OCI-M1 (cell line): ENCODE measurements around the gene GPC5.

ENCODE experiments used
- DNase-seq: peaks from one replicate; lab custom pipeline; 2025; lab: John Stamatoyannopoulos, UW

Gene GPC5

DNA sequence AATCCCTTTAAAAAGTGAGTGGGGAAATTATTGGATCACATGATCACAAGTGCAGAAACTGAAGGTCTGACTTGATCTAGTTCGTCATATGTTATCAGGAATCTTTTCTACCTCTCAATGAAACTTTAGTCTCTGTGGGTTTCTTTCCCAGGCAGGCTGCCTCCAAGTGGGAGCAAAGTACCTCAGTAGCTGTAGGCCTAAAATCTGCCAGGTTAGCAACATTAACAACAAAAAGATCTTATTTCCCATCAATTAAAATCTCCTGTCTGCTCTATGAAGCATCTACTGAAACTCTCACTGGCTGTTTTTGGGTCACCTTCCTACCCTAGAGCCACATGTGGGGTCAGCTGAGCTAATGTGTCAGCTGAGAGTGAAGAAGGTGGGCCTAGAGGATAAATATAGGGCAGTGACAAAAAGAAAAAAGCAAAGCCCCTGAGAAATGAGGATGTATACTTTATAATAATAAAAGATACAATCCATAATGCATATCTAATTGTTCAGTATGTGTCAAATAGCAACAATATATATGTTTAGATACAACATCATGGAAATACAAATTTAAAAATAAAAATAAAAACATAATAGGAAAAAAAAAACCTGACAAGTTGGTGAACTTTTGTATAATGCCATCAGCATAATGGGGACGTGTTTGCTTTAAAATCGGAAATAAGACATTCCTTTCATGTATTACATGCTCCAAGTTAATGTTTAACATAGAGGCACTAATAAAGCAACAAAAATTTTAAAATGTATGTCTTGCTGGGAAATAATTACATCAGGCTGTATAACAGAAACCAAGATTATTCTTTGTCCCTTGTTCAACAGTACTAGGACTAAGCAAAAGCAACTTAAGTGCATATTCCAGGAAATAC lies 141.1 kb downstream of the GPC5 start:
- peak; percentile 59 for DNase-seq

DNA sequence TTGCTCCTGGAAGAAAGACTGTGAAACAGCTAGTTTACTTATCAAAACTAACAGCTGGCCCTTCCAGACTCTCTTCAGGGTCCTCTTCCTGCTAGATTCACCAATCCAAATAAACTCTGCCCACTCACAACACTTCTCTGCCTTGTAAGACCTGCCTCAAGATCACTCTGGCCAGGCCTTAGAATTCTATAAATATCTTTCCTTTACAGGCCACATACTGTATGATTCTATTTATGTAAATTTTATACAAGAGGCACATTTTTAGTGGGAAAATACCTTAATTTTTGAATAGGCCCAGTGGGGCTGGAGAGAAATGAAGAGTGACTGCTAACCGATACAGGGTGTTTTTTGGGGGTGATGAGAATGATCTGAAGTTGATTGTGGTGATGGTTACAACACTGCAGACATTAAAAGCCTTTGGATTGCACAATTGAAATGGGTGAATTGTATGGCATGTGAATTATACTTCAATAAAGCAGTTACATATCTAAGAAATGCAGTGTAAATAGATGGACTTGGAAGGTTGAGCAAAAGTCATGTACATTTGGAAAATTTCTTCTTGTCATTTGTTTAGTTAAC lies 141.8 kb downstream of the GPC5 start:
- peak; percentile 95 for DNase-seq

DNA sequence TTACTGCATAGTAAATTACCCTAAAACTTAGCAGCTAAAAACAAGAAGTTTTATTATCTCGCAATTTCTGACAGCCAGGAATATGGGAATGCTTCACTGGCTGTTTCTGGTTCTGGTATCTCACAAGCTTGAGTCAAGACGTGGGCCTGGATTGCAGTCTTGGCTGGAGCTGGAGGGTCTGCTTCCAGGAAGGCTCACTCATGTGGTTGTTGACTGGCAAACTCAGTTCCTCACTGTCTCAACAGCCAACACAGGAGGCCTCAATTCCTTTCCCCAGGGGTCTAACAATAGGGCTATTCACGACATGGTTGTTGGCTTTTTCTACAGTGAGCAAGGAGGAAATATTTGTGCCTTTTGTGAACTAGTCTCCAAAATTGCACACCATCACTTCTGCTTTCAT lies 146.3 kb downstream of the GPC5 start:
- DNase-seq, result peak; percentile 57

DNA sequence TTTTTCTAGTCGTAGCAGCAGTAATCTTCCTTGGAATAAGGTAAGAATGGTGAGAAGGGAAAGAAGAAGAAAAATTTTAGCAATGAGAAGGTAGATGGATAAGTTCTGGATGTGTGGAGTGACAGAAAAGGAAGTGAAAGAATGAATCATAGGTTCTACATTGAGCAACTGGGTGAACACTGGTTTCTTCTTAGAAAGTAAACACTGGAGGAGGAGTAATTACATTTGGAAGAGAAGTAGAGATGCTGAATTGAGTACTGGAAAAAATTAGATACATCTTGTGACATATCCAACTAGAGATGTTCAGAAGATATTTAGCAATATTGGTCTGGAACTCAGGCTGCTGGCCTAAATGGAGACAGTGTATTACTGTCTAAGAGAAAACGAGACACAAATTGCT lies 148.5 kb downstream of the GPC5 start:
- DNase-seq, result peak; percentile 52

DNA sequence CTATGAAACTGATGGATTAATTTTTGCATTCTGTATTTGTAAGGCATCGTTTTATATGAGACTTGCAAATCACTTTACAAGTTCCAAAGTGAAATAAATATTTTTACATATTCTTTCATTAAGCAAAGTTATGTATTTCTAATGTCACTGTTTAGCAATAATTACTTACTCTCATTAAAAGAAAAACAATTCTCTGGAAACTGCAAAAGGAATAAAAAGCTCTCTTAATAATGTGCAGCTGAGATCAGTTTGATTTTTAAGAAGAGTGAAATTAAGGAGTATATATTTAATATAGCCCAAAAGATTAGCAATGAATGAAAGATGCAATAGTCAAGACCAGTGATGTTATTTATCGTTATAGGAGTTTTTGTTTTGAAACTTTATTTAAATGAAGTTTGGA lies 155.2 kb downstream of the GPC5 start:
- no peak for DNase-seq

DNA sequence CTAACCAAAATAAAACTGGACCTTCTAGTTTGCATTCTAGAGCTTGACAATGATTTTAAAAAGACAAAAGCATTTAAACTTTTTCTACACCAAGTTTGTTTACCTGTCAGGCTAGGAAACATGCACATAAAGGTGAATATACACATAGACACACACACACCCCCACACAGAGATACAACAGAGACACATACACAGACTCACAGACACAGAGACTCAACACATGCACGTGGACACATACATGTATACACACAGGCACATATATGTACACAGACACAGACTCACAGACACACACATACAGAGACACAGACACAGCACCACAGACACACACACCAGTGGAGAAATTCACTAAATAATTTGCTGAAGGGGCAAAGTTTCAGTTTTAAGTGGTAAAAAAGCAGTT lies 155.7 kb downstream of the GPC5 start:
- no peak for DNase-seq

DNA sequence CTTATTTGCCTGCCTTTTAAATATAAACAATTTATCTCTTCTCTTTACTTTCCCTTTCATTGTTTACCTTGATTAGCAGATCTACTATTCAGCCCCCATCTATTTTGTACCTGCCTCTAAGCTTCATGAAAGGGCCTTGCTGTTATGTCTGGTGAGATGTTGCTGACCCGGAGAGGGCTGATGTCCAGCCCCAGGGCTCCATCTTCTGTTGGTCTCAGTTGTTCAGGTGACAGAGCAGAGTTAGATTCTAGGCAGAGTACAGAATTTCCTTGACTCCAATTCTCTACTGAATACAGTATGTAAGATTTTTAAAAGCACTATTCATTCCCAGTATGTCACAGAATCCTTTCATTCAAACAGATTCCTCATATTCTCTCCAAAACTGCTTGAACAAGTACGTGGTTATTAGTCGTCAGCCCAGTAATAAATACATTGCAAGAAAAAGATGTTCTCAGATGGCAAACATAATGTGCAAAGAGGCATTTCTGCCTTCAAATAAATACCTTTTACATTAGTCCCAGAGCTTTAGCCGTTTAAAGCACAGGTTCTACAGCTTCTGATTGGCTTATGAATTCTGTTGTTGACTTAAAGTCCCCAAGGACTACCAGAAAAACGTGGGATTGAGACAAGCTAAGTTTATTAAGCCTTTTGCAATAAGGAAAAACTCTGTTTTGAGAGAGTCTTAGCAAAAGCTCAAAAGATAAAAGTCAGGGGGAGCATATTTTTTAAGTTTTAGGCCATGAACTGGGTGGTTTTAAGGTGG lies 159.1 kb downstream of the GPC5 start:
- DNase-seq, result peak; percentile 11

DNA sequence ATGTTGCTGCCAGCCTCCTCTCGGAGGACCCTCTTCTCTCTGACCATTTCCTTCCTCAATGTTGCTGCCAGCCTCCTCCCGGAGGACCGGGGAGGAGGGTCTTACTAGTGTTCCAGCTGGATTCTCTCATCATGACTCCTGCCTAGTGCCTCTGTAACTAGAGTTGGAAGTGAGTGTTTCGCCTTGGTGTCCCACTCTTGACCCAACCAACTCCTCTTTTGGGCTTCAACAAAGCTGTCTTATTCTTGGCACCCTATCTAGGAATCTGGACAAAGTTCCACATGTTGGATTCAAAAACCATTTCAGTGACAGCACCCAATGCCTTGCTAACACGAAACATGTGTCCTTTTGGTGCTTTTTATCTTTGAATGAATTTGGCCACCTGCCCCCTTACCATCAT lies 165.4 kb downstream of the GPC5 start:
- DNase-seq, result no peak

DNA sequence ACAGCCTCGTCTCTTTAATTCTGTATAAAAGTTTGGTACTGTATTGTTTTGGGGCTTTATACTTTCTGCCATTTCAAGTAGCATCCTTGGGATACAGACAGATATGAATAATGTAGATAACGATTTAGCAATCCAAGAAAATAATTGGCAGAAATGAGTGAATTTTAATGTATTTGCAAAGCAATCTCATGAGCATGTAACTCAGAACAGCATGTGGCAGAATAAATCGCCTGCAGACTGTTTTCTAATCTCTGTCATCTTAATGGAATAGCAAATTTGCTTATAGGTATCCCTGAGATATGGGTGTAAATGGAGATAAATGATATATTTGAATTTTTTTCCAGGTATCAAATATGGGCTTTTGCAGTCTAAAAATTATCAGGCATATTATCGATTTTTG lies 166.0 kb downstream of the GPC5 start:
- DNase-seq, result no peak

DNA sequence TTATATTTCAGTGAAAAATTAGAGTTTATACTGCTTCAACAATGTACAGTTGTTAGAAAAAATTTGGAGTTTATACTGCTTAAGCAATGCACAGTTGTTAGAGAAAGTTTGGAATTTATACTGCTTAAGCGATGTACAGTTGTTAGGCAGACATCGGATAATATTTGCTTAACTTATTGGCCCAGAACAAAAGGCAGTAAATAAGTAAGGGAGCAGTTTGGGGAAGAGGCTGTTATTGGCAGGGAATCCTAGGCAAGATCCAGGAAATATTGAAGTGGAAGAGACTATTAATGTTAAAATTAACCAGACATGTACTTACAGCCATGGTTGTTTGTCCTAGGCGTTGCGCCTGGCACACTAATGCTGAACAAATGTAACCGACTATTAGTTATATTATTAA lies 166.9 kb downstream of the GPC5 start:
- DNase-seq, result no peak

DNA sequence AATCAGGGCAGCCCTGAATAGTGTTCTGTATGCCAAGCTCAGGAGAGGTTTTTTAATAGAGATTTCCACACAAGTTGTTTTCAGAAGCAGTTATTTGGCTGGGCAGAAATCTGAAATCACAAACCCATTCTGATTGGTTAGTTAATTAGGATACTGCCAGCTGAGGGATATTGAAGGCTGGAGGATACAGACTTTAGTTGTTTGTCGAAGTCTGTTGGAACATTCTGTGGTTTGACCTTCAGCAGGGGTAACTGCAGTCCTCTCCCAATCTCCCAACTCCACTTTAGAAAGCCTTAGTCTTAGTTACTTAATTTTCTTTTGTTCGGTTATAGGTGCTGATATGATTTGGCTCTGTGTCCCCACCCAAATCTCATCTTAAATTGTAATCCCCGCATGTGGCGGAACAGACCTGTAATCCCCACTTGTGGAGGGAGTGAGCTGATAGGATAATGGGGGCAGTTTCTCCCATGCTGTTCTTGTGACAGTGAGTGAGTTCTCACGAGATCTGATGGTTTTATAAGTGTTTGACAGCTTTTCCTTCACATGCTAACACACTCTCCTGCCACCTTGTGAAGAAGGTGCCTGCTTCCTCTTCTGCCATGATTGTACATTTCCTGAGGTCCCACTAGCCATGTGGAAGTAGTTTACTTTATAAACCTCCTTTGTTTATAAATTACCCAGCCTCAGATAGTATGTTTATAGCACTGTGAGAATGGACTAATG lies 169.2 kb downstream of the GPC5 start:
- DNase-seq, result no peak

DNA sequence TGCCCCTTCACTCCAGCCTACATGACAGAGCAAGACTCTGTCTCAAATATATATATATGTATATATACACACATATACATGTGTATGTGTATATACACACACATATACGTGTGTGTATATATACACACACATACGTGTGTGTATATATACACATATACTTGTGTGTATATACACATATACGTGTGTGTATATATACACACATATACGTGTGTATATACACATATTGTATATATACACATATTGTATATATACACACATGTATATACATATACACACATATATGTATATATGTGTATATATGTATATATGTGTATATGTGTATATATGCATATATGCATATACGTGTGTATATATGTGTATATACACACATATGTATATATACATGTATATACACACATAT lies 173.3 kb downstream of the GPC5 start:
- no peak for DNase-seq

DNA sequence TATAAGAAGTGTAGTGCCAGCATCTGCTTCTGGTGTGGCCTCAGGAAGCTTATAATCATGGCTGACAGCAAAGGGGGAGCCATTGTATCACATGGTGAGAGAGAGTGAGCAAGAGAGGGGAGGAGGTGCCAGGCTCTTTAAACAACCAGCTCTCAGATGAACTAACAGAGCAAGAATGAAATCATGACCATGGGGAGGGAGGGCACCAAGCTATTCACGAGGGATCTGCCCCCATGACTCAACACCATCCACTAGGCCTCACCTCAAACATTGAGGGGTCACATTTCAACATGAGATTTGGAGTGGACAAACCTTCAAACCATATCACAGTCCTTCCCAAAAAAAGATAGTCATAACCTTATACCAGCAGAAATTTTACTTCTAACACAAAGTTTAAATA lies 174.0 kb downstream of the GPC5 start:
- DNase-seq, result no peak

DNA sequence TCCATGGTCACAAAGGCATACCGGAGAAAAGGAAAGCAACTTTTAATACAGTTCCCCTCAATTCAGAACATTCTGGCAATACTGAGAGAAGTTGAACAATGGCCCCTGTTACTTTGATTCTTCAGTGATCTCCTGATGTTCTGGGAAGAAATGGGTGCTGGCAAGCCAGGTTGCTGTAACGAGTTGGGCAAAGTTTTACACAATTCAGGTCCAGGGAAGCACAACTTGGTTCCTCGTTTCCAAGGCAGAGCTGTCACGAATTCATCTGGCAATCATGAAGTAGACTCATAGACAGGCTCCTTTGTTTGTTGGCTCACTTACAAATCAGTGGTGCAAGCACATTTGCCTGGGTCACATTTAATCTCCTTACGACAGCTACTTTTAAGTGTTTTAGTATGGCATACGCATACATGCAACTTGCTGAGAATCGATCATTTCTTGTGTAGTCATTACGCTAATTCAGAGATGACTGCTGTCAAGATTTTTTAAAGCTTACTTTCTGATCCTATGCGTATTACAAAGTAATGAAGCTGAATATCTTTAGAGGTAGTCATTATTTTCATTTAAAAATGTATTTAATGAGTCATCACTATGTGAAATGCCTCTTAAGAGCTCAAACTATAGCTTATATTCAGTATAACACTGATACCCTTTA lies 174.7 kb downstream of the GPC5 start:
- no peak for DNase-seq

DNA sequence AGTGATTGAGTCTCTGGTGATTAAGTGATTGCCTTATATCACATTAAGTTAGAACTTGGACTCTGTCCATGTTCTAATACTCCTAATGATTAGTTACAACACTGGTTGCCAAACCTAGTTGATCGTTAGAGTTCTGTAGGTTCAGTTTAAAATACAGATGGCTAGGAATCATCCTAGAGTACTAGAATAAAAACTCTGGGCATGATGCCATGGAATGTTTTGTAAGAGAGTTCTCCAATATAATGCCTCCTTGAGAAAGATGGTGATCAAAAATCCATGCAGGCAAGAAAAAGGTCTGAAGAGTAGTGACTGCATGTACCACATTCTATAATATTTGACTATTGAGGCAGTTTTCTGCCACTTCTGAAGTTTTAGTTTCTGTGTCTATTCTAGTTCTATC lies 176.3 kb downstream of the GPC5 start:
- no peak for DNase-seq

DNA sequence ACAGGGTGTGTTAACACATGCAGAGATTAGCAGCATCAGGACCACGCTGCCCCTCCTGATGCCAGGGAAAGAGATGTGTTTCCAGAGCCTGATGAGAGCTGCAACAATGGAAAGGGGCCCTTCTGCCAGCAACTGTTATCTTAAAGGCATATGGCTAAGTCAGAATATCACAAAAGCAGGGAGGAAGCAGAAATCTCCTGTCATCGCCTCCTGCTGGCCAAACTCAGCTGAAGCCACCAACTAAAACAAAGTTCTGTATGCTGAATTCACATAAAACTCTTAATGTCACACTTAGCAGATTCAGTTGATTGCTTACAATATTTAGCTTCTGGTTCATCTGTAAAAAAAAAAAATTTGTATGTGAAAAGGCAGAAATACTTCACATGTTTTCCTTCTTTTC lies 178.2 kb downstream of the GPC5 start:
- peak; percentile 73 for DNase-seq

DNA sequence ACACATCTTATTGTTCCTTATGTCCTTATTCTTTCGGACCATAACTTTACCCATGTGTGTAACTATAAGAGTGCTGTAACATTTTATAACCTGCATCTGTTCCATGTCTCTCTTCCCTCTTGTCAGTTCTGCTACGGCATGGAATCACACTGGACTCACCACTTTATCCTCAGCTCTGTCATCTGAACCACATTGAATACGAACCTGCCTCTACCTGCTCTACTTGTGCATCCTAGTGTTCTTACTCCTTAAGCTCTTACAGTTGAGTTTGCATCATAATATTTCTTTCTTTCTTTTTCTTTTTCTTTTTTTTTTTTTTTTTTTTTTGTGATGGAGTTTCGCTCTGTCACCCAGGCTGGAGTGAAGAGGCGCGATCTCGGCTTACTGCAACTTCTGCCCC lies 180.9 kb downstream of the GPC5 start:
- DNase-seq, result no peak

DNA sequence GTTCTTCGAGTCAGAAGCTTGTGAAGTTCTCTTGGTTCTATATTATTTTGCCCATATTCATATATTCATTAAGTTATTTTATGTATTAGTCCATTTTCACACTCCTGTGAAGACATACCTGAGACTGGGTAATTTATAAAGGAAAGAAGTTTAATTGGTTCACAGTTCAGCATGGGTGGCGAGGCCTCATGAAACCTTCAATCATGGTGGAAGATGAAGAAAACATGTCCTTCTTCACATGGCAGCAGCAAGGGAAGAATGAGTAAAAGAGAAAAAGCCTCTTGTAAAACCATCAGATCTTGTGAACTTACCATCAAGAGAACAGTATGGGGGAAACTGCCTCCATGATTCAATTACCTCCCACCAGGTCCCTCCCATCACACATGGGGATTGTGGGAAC lies 182.3 kb downstream of the GPC5 start:
- no peak for DNase-seq

DNA sequence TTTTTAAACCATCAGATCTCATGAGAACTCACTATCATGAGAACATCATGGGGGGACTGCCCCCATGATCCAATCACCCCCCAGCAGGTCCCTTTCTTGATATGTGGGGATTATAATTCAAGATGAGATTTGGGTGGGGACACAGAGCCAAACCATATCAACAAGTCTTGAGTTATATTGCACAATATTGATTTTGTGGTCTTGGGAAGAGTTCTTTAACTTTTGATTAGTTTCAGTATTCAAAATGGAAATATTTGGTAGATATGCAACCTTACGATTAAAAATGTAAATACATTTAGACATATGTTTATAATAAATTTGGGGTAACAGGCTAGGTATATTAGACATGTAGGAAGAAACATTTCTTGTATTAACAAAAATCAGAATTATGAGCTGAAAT lies 188.2 kb downstream of the GPC5 start:
- DNase-seq, result no peak

DNA sequence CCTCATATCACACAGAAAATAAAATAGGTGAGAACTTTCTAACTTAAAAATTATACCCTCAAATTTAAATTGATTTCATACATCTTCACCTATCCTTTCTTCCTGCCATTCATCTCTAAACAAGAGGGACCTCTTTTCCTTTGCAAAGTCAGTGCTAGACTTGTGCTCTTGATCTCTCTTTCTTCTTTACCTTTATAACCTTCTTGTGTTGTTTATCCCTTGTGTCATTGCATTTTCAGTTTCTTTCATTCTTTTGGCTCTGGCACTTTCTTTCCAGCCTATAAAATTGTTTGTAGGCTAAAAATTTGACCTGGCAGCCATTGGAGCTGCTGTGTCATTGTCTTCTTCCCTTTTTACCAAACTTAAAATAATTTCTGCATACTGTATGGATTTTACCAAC lies 190.1 kb downstream of the GPC5 start:
- DNase-seq, result no peak

DNA sequence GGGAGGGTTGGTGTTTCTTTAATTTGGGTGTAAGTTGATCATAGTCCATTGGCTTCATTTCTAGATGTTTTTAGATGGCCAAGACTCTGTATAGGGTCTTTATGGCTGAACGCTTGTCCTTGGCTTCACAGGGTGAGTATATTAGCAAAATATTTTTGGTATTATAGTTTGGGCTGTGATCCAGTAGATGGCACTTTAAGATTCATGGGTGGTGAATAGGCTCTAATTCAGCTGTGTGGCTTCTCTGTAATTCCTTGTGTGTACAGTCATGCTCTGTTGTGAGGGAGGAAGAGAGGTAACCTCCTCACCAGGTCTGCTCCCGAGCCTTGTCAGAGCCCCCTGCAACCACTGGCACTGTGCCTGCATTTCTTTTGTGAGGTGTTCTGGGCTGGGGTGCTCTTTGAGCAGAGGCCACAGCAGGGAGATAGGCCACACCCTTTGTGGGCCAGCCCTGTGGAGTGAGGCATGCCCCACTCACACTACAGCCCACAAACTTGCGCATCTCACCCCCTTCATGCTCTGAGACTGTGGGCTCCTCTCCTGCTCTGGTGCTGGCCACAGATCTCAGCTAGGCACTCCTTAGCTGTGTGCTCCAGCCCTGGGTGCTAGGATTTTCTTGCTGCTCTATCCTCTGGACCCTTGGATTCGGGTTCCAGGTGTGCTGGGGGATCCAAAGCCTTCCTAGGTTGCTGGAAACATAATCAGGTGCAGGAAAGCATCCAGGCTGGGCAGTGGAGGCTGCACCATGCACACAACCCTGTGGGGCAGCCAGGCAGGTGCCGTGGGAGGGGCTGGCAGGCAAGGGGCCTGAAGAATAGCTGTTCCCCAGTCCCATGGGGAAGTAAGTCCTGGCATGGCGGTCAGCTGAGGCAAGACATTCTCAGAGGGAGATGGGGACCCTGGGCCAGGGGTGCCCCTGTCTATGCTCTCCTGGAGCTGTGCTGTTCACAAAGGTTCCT lies 193.9 kb downstream of the GPC5 start:
- DNase-seq, result no peak
